Dedifferentiated amniotic fluid mesenchymal stem cell (primary cell): ENCODE measurements around the gene IMPG1.

ENCODE experiments used
- DNase-seq: peaks from one replicate; pipeline ENCODE4 v3.0.0-alpha.2; 2016; ENCODE audit errors: extremely low spot score

The IMPG1 gene

GRCh38 chr6:76072562-76072961 is at the start of gene IMPG1:
Gene IMPG1, minus strand, starts transcription at chr6:76072662. Its CDS starts 174 bp downstream, at chr6:76072488.
- no peak for DNase-seq

GRCh38 chr6:76120302-76120701 is 47.8 kb upstream of the IMPG1 start:
- no peak for DNase-seq

- no peak for DNase-seq
Measured at GRCh38 chr6:76073281-76073680, 819 bp upstream of the IMPG1 start.

GRCh38 chr6:76057469-76057868 is 15.0 kb downstream of the IMPG1 start:
- DNase-seq: no peak

- DNase-seq: no peak
Measured at GRCh38 chr6:76052314-76052713, 20.1 kb downstream of the IMPG1 start.

GRCh38 chr6:76043690-76044089 is 28.8 kb downstream of the IMPG1 start:
- no peak for DNase-seq

- DNase-seq: no peak
Measured at GRCh38 chr6:76035713-76036112, 36.7 kb downstream of the IMPG1 start.

- no peak for DNase-seq
Measured at GRCh38 chr6:76026101-76026500, 46.4 kb downstream of the IMPG1 start.

- no peak for DNase-seq
Measured at GRCh38 chr6:76014626-76015530, 57.6 kb downstream of the IMPG1 start.

- DNase-seq: no peak
Measured at GRCh38 chr6:76004202-76004601, 68.3 kb downstream of the IMPG1 start.

GRCh38 chr6:76003686-76004085 is 68.8 kb downstream of the IMPG1 start:
- no peak for DNase-seq

GRCh38 chr6:76003113-76003512 is 69.3 kb downstream of the IMPG1 start:
- no peak for DNase-seq

GRCh38 chr6:76000629-76001028 is 71.8 kb downstream of the IMPG1 start:
- no peak for DNase-seq

GRCh38 chr6:75997696-75998095 is 74.8 kb downstream of the IMPG1 start:
- DNase-seq: no peak

- no peak for DNase-seq
Measured at GRCh38 chr6:75993236-75994162, 79.0 kb downstream of the IMPG1 start.

- DNase-seq: no peak
Measured at GRCh38 chr6:75991941-75992340, 80.5 kb downstream of the IMPG1 start.

- no peak for DNase-seq
Measured at GRCh38 chr6:75986935-75987334, 85.5 kb downstream of the IMPG1 start.

- DNase-seq: no peak
Measured at GRCh38 chr6:75975904-75976303, 96.6 kb downstream of the IMPG1 start.

GRCh38 chr6:75970093-75970492 is 102.4 kb downstream of the IMPG1 start:
- no peak for DNase-seq

GRCh38 chr6:75968143-75968542 is 104.3 kb downstream of the IMPG1 start:
- no peak for DNase-seq

GRCh38 chr6:75963569-75963968 is 108.9 kb downstream of the IMPG1 start:
- DNase-seq: no peak

- no peak for DNase-seq
Measured at GRCh38 chr6:75952128-75952527, 120.3 kb downstream of the IMPG1 start.

- DNase-seq: no peak
Measured at GRCh38 chr6:75947935-75948334, 124.5 kb downstream of the IMPG1 start.
